ENCODE measurements around the gene ASXL3.

GRCh38 chr18:33716061-33716683 lies 138.2 kb downstream of the ASXL3 start:
- no peak for TF ChIP-seq TAF1 (IDR thresholded peaks at IDR 0.05; ENCODE audit: borderline replicate concordance, low read depth, low read length)
- no peak for TF ChIP-seq ATF3 (IDR thresholded peaks at IDR 0.05; ENCODE audit: borderline replicate concordance, extremely low read depth, low read depth, low read length)
- TF ChIP-seq RCOR1 (conservative IDR thresholded peaks at IDR 0.05; ENCODE audit: low read depth, low read length), result no peak

Measured in GM12878 (cell line).